ENCODE measurements around the gene ENGASE. TPM values are rescaled to one million over a fixed set of nuclear protein-coding genes. Genes with fewer than 3 reads are reported as not detected.

ENGASE gene
- total RNA-seq, 1 donor from 2014 or later, result 12.5 TPM

DNA sequence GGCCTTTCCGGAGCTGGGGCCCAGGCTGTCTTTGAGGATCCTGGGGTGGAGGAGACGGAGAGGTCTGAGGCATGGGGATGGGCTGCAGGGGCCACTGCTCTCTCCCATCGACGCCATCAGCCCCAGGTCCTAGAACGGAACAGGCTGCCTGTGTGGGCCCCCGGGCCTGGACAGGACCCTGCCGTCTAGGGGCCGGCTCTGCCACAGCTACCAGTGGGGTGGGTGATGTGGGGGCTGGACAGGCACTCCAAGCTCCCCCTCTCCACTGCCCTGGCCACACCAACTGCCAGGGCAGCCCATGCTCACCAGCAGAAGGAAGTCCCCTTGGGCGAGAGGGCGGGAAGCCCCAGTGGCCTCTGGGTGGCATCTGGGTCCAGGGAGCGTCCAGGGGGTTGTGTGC lies 37.8 kb downstream of the ENGASE start:
- H3K4me1 ChIP-seq (ENCODE audit: control insufficient read depth in 3 of 3, insufficient read depth in 3 of 3, low read length in 3 of 3), result peaks cover 6 to 17% (median 13%) of the 10 kb centered on the region in 3 donors
- H3K36me3 ChIP-seq (ENCODE audit: control insufficient read depth in 3 of 3, insufficient read depth in 3 of 3, low read length in 3 of 3), result no peaks in the 10 kb centered on the region
- H3K9me3 ChIP-seq (ENCODE audit: control insufficient read depth in 3 of 3, low read length in 3 of 3), result no peaks in the 10 kb centered on the region
- peaks cover 10 to 42% (median 33%) of the 10 kb centered on the region in 3 donors for H3K27me3 ChIP-seq (ENCODE audit: control insufficient read depth in 3 of 3, insufficient read depth in 3 of 3, low read length in 3 of 3)
- H3K27ac ChIP-seq (ENCODE audit: low read depth, low read length), result no peak overlapping the region
- no peak overlapping the region for H3K4me3 ChIP-seq (ENCODE audit: low read length in 3 of 3)
- no peak overlapping the region for H3K9ac ChIP-seq (ENCODE audit: low read depth in 1 of 3, low read length in 3 of 3)

DNA sequence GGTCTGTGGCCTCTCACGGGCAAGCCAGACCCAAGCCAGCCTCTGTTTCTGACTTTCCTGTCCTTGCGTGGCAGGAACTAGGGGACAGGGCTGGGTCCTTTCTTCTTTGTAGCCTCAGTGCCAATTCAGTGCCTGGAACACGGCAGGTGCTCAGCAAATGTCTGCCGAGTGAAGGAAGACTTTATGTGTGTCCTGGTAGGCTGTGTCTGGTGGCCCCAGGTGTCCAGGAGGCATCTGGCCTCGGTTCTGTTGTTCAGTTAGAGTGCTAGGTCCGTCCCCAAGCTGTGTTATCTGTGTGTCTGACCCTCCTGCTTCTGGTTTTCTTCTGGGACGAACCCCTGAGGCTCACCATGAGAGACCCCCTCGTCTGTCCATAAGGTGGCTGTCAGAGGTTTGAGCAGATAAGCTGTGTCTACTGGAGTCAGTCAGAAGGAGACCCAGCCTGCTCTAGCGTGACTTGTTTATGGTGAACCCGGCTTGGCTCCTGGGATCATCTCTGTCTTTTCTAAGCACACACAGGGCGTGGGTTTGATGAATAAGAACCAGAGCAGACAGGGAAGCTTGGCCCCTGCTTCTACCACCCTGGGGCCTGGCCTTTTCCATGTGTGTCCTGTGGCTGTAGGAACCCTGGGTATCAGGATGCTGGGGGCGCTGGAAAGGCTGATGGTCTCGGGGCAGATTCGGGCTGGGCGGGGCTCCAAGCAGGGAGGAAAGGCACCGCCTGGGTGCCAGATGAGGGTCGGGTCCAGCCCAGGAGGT lies 39.3 kb downstream of the ENGASE start:
- Histone ChIP-seq H3K9ac (ENCODE audit: low read depth in 1 of 3, low read length in 3 of 3) (no peak overlapping the region), H3K9me3 (ENCODE audit: control insufficient read depth in 3 of 3, low read length in 3 of 3) (no peaks in the 10 kb centered on the region), H3K4me3 (ENCODE audit: low read length in 3 of 3) (no peak overlapping the region), H3K27ac (ENCODE audit: low read depth, low read length) (no peak overlapping the region), H3K27me3 (ENCODE audit: control insufficient read depth in 3 of 3, insufficient read depth in 3 of 3, low read length in 3 of 3) (peaks cover 14 to 43% (median 34%) of the 10 kb centered on the region in 3 donors), H3K4me1 (ENCODE audit: control insufficient read depth in 3 of 3, insufficient read depth in 3 of 3, low read length in 3 of 3) (peaks cover 6 to 17% (median 13%) of the 10 kb centered on the region in 3 donors), H3K36me3 (ENCODE audit: control insufficient read depth in 3 of 3, insufficient read depth in 3 of 3, low read length in 3 of 3) (no peaks in the 10 kb centered on the region)

DNA sequence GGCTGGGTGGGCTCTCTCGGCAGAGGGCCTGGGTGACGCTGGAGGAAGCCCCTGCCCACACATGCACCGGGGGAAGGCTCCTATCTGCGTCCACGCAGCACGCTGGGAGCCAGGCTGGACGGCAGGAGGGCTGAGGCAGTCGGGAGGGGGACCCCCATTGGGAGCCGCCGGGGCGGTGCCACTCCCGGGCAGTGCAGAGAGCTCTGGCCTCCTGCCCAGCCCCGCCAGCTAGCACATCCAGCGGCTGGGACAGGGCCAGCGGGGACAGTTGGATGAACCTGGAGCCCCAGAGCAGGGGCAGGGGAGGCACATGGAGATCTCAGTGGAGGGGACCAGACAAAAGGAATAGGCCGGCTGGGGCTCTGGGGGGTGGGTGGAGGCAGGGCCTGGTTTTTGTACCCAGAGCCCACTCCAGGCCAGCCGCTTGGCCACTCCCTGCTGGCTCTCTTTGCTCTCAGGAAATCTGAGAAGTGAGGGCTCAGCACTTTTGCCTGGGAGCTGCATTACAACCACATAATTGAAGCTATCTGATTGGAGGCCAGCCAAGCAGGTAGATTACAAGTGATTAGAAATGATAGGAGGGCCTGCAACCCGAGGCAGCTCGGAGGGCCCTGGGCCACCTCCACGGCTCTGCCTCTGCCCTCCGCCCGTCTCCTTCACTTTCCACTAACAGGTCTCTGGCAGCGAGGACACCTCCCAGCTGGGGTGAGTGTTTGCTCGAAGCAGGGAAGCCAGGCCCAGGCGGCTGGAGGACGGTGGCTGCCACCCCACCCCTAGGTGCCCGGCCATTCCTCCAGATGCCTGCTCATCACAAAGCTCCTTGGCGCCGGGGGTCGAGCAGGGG lies 40.1 kb downstream of the ENGASE start:
- Histone ChIP-seq H3K4me1 (ENCODE audit: control insufficient read depth in 3 of 3, insufficient read depth in 3 of 3, low read length in 3 of 3) (peaks cover 6 to 17% (median 13%) of the 10 kb centered on the region in 3 donors), H3K9ac (ENCODE audit: low read depth in 1 of 3, low read length in 3 of 3) (peak overlapping the region in 2 of 3 donors; percentile 54 to 57), H3K27me3 (ENCODE audit: control insufficient read depth in 3 of 3, insufficient read depth in 3 of 3, low read length in 3 of 3) (peaks cover 16 to 43% (median 34%) of the 10 kb centered on the region in 3 donors), H3K9me3 (ENCODE audit: control insufficient read depth in 3 of 3, low read length in 3 of 3) (no peaks in the 10 kb centered on the region), H3K4me3 (ENCODE audit: low read length in 3 of 3) (peak overlapping the region in 1 of 3 donors; percentile 13), H3K36me3 (ENCODE audit: control insufficient read depth in 3 of 3, insufficient read depth in 3 of 3, low read length in 3 of 3) (no peaks in the 10 kb centered on the region), H3K27ac (ENCODE audit: low read depth, low read length) (no peak overlapping the region)

DNA sequence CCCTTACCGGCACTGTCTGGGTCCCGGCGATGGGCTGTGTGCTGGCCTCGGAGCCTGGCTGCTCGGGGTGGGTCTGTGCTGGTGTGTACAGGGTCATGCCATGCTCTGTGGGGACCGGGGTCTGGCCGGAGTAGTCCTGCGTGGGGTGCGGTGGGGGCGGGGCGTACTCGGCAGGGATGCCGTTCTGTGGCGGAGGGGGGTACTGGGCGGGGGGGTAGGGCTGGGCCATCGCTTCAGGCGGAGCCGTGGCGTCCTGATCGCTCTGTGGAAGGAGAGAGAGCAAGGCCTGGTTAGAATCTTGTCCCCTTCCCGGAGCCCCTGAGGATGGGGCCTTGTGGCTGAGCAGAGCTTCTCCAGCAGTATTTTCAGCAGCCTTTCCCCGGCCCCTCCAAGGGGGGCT lies 40.9 kb downstream of the ENGASE start:
- Histone ChIP-seq H3K9me3 (ENCODE audit: control insufficient read depth in 3 of 3, low read length in 3 of 3) (no peaks in the 10 kb centered on the region), H3K36me3 (ENCODE audit: control insufficient read depth in 3 of 3, insufficient read depth in 3 of 3, low read length in 3 of 3) (no peaks in the 10 kb centered on the region), H3K9ac (ENCODE audit: low read depth in 1 of 3, low read length in 3 of 3) (peak overlapping the region in 2 of 3 donors; percentile 54 to 57), H3K27me3 (ENCODE audit: control insufficient read depth in 3 of 3, insufficient read depth in 3 of 3, low read length in 3 of 3) (peaks cover 18 to 43% (median 33%) of the 10 kb centered on the region in 3 donors), H3K27ac (ENCODE audit: low read depth, low read length) (no peak overlapping the region), H3K4me1 (ENCODE audit: control insufficient read depth in 3 of 3, insufficient read depth in 3 of 3, low read length in 3 of 3) (peaks cover 6 to 17% (median 13%) of the 10 kb centered on the region in 3 donors), H3K4me3 (ENCODE audit: low read length in 3 of 3) (no peak overlapping the region)

DNA sequence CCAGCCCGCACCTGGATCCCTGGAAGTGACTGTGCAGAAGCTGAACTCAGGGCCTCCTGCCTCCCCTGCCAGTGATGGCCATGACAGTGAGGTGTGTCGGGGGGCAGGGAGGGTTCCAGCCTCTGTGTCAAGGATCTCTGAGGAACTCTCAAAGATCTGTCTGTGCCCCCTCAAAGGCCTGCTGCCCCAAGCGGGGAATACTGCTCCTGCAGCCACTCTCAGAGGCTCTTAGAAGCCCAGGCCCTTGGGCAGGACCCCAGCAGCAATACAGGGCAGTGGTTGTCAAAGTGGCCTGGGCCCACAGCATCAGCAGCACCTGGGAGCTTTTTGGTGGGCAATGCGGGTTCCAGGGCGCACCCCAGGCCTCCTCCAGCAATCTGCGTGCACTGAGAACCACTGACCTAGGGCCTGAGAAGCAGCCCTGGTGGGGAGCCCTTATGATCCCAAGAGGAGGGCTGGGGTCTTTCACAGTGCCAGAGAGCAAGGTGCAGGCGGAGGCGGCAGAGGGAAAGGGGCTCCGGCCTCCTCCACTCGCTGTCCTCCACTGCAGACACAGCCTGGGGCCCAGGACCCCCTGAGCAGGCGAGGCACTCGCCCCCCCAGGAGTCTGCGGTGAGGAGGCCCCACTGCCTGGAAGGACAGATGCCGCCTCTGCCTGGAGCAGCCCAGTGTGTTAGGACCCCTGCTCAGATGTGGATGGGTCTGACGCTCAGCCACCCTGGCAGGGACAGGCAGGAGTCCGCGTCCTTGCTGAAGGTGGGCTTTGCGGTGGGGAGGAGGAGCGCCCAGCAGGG lies 42.1 kb downstream of the ENGASE start:
- H3K27ac ChIP-seq (ENCODE audit: low read depth, low read length), result no peak overlapping the region
- peaks cover 29 to 46% (median 37%) of the 10 kb centered on the region in 3 donors for H3K27me3 ChIP-seq (ENCODE audit: control insufficient read depth in 3 of 3, insufficient read depth in 3 of 3, low read length in 3 of 3)
- no peak overlapping the region for H3K9ac ChIP-seq (ENCODE audit: low read depth in 1 of 3, low read length in 3 of 3)
- no peaks in the 10 kb centered on the region for H3K36me3 ChIP-seq (ENCODE audit: control insufficient read depth in 3 of 3, insufficient read depth in 3 of 3, low read length in 3 of 3)
- H3K4me1 ChIP-seq (ENCODE audit: control insufficient read depth in 3 of 3, insufficient read depth in 3 of 3, low read length in 3 of 3), result peaks cover 6 to 17% (median 13%) of the 10 kb centered on the region in 3 donors
- H3K4me3 ChIP-seq (ENCODE audit: low read length in 3 of 3), result no peak overlapping the region
- H3K9me3 ChIP-seq (ENCODE audit: control insufficient read depth in 3 of 3, low read length in 3 of 3), result no peaks in the 10 kb centered on the region

DNA sequence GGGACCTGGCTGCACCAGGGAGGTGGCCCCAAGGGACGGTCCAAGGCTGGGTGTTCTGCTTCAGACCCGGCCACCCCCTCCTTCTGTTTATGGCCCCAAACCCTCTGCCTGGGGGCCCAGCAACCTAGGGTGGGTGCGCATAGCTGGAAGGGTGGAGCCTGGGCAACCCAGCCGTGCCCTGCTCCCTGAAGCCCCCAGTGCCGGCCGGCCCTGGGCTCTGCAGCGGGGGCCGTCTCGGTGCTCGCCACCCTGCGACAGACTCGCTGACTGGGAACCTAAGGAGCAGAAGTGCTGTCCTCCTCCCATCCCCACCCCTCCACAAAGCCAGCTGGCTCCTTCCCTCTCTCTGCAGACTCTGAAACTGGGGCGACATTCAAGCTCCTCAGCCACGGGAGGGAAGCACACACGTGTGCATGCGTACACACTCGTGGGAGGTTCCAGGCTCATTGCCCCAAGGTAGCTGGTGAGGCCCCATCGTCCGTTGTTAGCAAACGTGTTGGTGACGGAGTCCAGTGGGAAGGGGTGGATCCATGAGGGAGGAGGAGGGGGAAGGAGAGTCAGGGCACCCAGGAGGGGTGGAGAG lies 43.4 kb downstream of the ENGASE start:
- Histone ChIP-seq H3K9ac (ENCODE audit: low read depth in 1 of 3, low read length in 3 of 3) (no peak overlapping the region), H3K27ac (ENCODE audit: low read depth, low read length) (no peak overlapping the region), H3K36me3 (ENCODE audit: control insufficient read depth in 3 of 3, insufficient read depth in 3 of 3, low read length in 3 of 3) (no peaks in the 10 kb centered on the region), H3K4me3 (ENCODE audit: low read length in 3 of 3) (no peak overlapping the region), H3K4me1 (ENCODE audit: control insufficient read depth in 3 of 3, insufficient read depth in 3 of 3, low read length in 3 of 3) (peaks cover 6 to 17% (median 13%) of the 10 kb centered on the region in 3 donors), H3K9me3 (ENCODE audit: control insufficient read depth in 3 of 3, low read length in 3 of 3) (no peaks in the 10 kb centered on the region), H3K27me3 (ENCODE audit: control insufficient read depth in 3 of 3, insufficient read depth in 3 of 3, low read length in 3 of 3) (peaks cover 29 to 55% (median 43%) of the 10 kb centered on the region in 3 donors)

DNA sequence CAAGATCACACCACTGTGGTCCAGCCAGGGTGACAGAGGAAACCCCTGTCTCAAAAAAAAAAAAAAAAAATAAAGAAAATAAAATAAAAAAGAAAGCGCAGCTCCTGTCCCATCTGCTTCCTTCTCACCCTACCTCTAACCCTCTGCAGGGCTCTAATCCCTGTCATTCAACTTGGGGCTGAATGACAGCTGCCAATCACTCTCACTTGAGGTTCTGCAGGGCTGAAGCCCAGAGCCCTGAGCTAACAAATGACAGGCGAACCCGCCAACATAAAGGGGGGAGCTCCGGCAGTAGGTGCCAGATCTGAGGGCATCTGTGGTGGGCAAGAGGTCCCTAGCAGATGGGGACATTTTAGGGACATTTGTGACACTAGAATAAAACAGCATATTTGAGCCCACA lies 44.3 kb downstream of the ENGASE start:
- no peak overlapping the region for H3K9ac ChIP-seq (ENCODE audit: low read depth in 1 of 3, low read length in 3 of 3)
- H3K36me3 ChIP-seq (ENCODE audit: control insufficient read depth in 3 of 3, insufficient read depth in 3 of 3, low read length in 3 of 3), result no peaks in the 10 kb centered on the region
- peaks cover 6 to 17% (median 13%) of the 10 kb centered on the region in 3 donors for H3K4me1 ChIP-seq (ENCODE audit: control insufficient read depth in 3 of 3, insufficient read depth in 3 of 3, low read length in 3 of 3)
- no peak overlapping the region for H3K4me3 ChIP-seq (ENCODE audit: low read length in 3 of 3)
- H3K27ac ChIP-seq (ENCODE audit: low read depth, low read length), result no peak overlapping the region
- no peaks in the 10 kb centered on the region for H3K9me3 ChIP-seq (ENCODE audit: control insufficient read depth in 3 of 3, low read length in 3 of 3)
- H3K27me3 ChIP-seq (ENCODE audit: control insufficient read depth in 3 of 3, insufficient read depth in 3 of 3, low read length in 3 of 3), result peaks cover 36 to 58% (median 49%) of the 10 kb centered on the region in 3 donors

DNA sequence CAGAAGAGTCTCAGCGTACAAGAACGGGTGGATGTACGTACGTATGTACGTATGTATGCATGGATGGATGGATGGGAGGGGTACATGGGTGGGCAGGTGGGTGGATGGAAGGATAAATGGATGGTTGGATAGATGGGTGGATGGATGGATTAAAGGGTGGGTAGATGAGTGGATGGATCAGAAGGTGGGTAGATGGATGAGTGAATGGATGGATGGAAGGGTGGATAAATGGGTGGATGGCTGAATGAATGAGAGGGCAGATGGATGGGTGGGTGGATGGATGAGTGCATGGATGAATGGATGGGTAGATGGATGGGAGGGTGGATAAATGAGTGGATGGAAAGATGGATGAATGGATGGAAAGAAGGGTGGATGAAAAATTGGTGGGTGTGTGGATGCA lies 45.6 kb downstream of the ENGASE start:
- no peak overlapping the region for H3K27ac ChIP-seq (ENCODE audit: low read depth, low read length)
- peaks cover 46 to 71% (median 60%) of the 10 kb centered on the region in 3 donors for H3K27me3 ChIP-seq (ENCODE audit: control insufficient read depth in 3 of 3, insufficient read depth in 3 of 3, low read length in 3 of 3)
- H3K4me1 ChIP-seq (ENCODE audit: control insufficient read depth in 3 of 3, insufficient read depth in 3 of 3, low read length in 3 of 3), result peaks cover under 1 to 5% (median 2%) of the 10 kb centered on the region in 3 donors
- H3K9ac ChIP-seq (ENCODE audit: low read depth in 1 of 3, low read length in 3 of 3), result no peak overlapping the region
- no peak overlapping the region for H3K4me3 ChIP-seq (ENCODE audit: low read length in 3 of 3)
- no peaks in the 10 kb centered on the region for H3K36me3 ChIP-seq (ENCODE audit: control insufficient read depth in 3 of 3, insufficient read depth in 3 of 3, low read length in 3 of 3)
- no peaks in the 10 kb centered on the region for H3K9me3 ChIP-seq (ENCODE audit: control insufficient read depth in 3 of 3, low read length in 3 of 3)

DNA sequence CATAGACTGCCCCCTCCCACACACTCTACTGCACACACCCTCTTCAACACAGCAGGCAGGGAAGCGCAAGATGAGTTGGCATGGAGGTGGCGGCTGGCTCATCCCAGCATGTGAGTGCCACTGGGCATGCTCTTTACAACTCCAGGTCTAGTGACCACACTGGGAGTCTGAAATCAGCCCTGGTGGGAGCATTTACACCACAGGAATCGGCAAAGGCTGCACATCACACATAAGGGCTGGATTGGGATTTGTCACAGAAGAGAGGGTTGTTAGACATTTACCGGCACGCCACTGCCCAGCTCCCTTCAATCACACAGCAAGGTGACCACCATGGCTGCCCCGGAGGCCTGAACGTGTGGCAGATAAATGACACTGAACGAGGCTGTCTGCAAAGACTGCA lies 49.4 kb downstream of the ENGASE start:
- no peak overlapping the region for H3K4me3 ChIP-seq (ENCODE audit: low read length in 3 of 3)
- no peak overlapping the region for H3K27ac ChIP-seq (ENCODE audit: low read depth, low read length)
- no peak overlapping the region for H3K9ac ChIP-seq (ENCODE audit: low read depth in 1 of 3, low read length in 3 of 3)
- no peaks in the 10 kb centered on the region for H3K36me3 ChIP-seq (ENCODE audit: control insufficient read depth in 3 of 3, insufficient read depth in 3 of 3, low read length in 3 of 3)
- peaks cover 70 to 86% (median 83%) of the 10 kb centered on the region in 3 donors for H3K27me3 ChIP-seq (ENCODE audit: control insufficient read depth in 3 of 3, insufficient read depth in 3 of 3, low read length in 3 of 3)
- H3K9me3 ChIP-seq (ENCODE audit: control insufficient read depth in 3 of 3, low read length in 3 of 3), result no peaks in the 10 kb centered on the region
- H3K4me1 ChIP-seq (ENCODE audit: control insufficient read depth in 3 of 3, insufficient read depth in 3 of 3, low read length in 3 of 3), result no peaks in the 10 kb centered on the region
